Measurements from ENCODE around the gene DHX16. TPM values are rescaled to one million over a fixed set of nuclear protein-coding genes. Genes with fewer than 3 reads are reported as not detected.

Gene DHX16
- total and polyA plus RNA-seq, 9 of the 15 experiments (the other 6 are each of a cell fraction or from before 2014, with no cell fraction given) = 14.6 to 66.1 (median 47.5) TPM

DNA sequence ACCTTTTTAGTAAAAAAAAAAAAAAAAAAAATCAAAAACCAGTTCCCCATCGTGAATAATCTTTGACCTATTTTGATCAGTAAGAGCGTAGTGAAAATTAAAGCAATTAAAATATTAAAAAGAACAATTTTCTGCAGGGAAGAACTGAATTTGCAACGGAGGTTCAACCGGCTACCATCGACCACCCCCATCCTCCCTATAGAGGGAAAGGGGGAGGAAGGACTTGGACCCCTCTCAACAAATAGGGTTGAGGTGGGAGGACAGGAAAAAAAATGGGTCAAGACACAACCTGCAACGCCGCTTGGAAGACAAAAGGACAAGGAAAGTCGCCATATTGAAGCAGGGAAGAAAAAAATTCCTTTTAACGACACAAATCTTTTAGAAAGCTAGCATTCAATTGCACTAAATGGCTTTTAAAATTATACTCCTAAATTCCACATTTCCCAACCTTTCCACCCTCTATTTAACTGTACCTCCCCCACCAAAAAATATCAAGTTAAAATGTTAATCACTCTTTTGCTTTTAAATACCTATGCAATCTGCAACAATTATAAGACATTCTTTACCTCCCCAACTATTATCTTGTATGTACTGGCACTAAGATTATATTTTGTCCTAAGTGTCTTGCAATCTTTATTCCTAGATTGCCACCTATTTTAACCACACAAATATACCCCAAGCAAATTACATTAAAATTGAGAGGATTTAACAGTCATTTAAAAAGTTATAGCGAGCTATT lies 57.4 kb downstream of the DHX16 start (continued):
- TF ChIP-seq HCFC1 (IDR thresholded peaks at IDR 0.05; ENCODE audit: low read depth, low read length) (no peak), THRAP3 (IDR thresholded peaks at IDR 0.05; ENCODE audit: borderline replicate concordance) (peak; percentile 94), ZNF253 (CRISPR knock-in tag; conservative IDR thresholded peaks at IDR 0.05) (peak; percentile 85), ELF1 (tag; IDR thresholded peaks at IDR 0.05) (peak; percentile 40; the same call in 1 of the 2 replicates), PCBP2 (IDR thresholded peaks at IDR 0.05; ENCODE audit: low read depth, low read length, poor library complexity, severe bottlenecking) (peak; percentile 90), ZNF431 (CRISPR knock-in tag; IDR thresholded peaks at IDR 0.05) (no peak; the same call in 1 of the 2 replicates), ATF1 (CRISPR knock-in tag; IDR thresholded peaks at IDR 0.05) (no peak), ATF1 (tag; IDR thresholded peaks at IDR 0.05) (peak; percentile 51; the same call in 1 of the 2 replicates), ZNF766 (CRISPR knock-in tag; conservative IDR thresholded peaks at IDR 0.05) (peak; percentile 83), ZNF75A (CRISPR knock-in tag; IDR thresholded peaks at IDR 0.05) (peak; percentile 64; the same call in 1 of the 2 replicates), ZFP30 (CRISPR knock-in tag; IDR thresholded peaks at IDR 0.05; ENCODE audit: borderline replicate concordance) (peak; percentile 73; the same call in 1 of the 2 replicates)
- TF ChIP-seq, protein P1, sequence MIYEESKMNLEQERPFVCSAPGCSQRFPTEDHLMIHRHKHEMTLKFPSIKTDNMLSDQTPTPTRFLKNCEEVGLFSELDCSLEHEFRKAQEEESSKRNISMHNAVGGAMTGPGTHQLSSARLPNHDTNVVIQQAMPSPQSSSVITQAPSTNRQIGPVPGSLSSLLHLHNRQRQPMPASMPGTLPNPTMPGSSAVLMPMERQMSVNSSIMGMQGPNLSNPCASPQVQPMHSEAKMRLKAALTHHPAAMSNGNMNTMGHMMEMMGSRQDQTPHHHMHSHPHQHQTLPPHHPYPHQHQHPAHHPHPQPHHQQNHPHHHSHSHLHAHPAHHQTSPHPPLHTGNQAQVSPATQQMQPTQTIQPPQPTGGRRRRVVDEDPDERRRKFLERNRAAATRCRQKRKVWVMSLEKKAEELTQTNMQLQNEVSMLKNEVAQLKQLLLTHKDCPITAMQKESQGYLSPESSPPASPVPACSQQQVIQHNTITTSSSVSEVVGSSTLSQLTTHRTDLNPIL (CRISPR knock-in tag; IDR thresholded peaks at IDR 0.05) = peak; percentile 71; the same call in 1 of the 2 replicates
- TF ChIP-seq, protein P2, sequence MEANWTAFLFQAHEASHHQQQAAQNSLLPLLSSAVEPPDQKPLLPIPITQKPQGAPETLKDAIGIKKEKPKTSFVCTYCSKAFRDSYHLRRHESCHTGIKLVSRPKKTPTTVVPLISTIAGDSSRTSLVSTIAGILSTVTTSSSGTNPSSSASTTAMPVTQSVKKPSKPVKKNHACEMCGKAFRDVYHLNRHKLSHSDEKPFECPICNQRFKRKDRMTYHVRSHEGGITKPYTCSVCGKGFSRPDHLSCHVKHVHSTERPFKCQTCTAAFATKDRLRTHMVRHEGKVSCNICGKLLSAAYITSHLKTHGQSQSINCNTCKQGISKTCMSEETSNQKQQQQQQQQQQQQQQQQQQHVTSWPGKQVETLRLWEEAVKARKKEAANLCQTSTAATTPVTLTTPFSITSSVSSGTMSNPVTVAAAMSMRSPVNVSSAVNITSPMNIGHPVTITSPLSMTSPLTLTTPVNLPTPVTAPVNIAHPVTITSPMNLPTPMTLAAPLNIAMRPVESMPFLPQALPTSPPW (CRISPR knock-in tag; IDR thresholded peaks at IDR 0.05) = peak; percentile 68
- TF ChIP-seq, protein P3, sequence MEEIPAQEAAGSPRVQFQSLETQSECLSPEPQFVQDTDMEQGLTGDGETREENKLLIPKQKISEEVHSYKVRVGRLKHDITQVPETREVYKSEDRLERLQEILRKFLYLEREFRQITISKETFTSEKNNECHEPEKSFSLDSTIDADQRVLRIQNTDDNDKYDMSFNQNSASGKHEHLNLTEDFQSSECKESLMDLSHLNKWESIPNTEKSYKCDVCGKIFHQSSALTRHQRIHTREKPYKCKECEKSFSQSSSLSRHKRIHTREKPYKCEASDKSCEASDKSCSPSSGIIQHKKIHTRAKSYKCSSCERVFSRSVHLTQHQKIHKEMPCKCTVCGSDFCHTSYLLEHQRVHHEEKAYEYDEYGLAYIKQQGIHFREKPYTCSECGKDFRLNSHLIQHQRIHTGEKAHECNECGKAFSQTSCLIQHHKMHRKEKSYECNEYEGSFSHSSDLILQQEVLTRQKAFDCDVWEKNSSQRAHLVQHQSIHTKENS (CRISPR knock-in tag; IDR thresholded peaks at IDR 0.05) = peak; percentile 90
- TF ChIP-seq, protein P4, sequence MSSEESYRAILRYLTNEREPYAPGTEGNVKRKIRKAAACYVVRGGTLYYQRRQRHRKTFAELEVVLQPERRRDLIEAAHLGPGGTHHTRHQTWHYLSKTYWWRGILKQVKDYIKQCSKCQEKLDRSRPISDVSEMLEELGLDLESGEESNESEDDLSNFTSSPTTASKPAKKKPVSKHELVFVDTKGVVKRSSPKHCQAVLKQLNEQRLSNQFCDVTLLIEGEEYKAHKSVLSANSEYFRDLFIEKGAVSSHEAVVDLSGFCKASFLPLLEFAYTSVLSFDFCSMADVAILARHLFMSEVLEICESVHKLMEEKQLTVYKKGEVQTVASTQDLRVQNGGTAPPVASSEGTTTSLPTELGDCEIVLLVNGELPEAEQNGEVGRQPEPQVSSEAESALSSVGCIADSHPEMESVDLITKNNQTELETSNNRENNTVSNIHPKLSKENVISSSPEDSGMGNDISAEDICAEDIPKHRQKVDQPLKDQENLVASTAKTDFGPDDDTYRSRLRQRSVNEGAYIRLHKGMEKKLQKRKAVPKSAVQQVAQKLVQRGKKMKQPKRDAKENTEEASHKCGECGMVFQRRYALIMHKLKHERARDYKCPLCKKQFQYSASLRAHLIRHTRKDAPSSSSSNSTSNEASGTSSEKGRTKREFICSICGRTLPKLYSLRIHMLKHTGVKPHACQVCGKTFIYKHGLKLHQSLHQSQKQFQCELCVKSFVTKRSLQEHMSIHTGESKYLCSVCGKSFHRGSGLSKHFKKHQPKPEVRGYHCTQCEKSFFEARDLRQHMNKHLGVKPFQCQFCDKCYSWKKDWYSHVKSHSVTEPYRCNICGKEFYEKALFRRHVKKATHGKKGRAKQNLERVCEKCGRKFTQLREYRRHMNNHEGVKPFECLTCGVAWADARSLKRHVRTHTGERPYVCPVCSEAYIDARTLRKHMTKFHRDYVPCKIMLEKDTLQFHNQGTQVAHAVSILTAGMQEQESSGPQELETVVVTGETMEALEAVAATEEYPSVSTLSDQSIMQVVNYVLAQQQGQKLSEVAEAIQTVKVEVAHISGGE (CRISPR knock-in tag; IDR thresholded peaks at IDR 0.05) = peak in 1 of 3 experiments; percentile 67; a peak in 2 of 6 replicates

All from K562 (cell line).